Midbrain (tissue), 1 donor: Measurements from ENCODE around the gene S1PR2.
A peak's percentile ranks its signal among the peaks of the same experiment; 100 is the strongest.
"Not testable (repeated sequence)": the region's sequence is repeated elsewhere in the genome, so short reads cannot be mapped to it uniquely, and the experiment has no call there.

Source experiments
- DNase-seq: peaks from one replicate; lab custom pipeline; 2025; lab: John Stamatoyannopoulos, UW

Gene S1PR2

GRCh38 chr19:10252707-10253106 is 21.6 kb upstream of the S1PR2 start:
- DNase-seq, result no peak

GRCh38 chr19:10251792-10252694 is 20.9 kb upstream of the S1PR2 start, which contains the start of gene MRPL4:
Gene MRPL4 (plus strand): TSS chr19:10252214. CDS start chr19:10252254, 40 bp downstream.
- peak; percentile 99 for DNase-seq

- no peak for DNase-seq
These were observed 15.4 kb upstream of the S1PR2 start for GRCh38 chr19:10246511-10246910.

GRCh38 chr19:10245189-10245939 is 14.2 kb upstream of the S1PR2 start:
- DNase-seq, result no peak

GRCh38 chr19:10243606-10244005 is 12.5 kb upstream of the S1PR2 start:
- DNase-seq, result no peak

- DNase-seq, result not testable (repeated sequence)
These were observed 10.8 kb upstream of the S1PR2 start for GRCh38 chr19:10241826-10242449.

GRCh38 chr19:10238172-10238783 is 7.1 kb upstream of the S1PR2 start:
- no peak for DNase-seq

- no peak for DNase-seq
These were observed 6.6 kb upstream of the S1PR2 start for GRCh38 chr19:10237702-10238101.

- DNase-seq, result not testable (repeated sequence)
These were observed 4.3 kb upstream of the S1PR2 start for GRCh38 chr19:10235409-10235808.

GRCh38 chr19:10235003-10235402 is 3.9 kb upstream of the S1PR2 start:
- DNase-seq, result no peak

GRCh38 chr19:10233946-10234345 is 2.8 kb upstream of the S1PR2 start:
- no peak for DNase-seq

GRCh38 chr19:10231612-10232228 is 589 bp upstream of the S1PR2 start:
- no peak for DNase-seq

GRCh38 chr19:10230173-10230860 is 814 bp downstream of the S1PR2 start:
- no peak for DNase-seq

GRCh38 chr19:10228920-10229319 is 2.2 kb downstream of the S1PR2 start:
- no peak for DNase-seq

GRCh38 chr19:10228393-10228792 is 2.7 kb downstream of the S1PR2 start:
- no peak for DNase-seq

GRCh38 chr19:10227026-10227971 is 3.8 kb downstream of the S1PR2 start:
- peak; percentile 92 for DNase-seq

- no peak for DNase-seq
These were observed 4.6 kb downstream of the S1PR2 start for GRCh38 chr19:10226376-10227025.

GRCh38 chr19:10226021-10226375 is 5.1 kb downstream of the S1PR2 start:
- no peak for DNase-seq

GRCh38 chr19:10224337-10224736 is 6.8 kb downstream of the S1PR2 start:
- no peak for DNase-seq
